Iris pigment epithelial cell (primary cell): ENCODE results near the gene BCKDK.

ENCODE experiments used
- DNase-seq: peaks from one replicate; pipeline ENCODE4 v3.0.0-alpha.2; 2011; ENCODE audit warnings: low read depth

Gene BCKDK

DNA sequence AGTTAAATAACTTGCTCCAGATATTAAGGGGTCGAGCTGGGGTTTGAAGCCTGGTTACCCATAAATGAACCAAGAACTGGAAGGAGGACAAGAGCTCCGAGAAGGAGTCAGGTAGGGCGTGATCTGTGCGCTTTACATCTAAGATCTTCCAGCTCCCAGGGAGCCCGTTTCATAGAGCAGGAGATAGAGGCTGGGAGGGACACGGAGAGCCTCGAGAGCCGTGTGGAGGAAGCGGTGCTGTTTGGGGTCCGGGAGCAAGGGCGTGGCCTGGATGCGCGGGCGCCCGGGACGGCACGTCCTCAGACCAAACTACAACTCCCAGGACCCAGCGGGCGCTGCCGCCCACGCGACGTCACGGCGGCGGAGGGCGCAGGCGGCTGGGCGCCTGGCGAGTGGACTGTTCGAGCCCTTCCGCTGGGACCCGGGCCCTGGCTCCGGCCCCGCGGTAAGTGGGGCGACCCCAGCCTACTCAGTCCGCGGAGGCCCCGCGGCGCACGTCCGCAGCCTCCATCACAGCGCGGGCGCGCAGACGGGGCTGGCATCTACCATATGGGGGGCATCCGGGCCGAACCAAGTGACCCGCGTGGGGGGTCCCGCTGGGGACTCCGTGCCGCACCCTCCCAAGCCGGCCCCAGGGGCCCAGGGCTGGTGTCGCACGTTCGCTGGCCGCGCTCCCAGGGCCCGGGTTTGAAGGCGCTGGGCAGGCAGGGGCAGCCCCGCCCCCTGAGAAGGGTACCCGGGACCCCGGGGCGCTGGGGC is at the start of gene BCKDK:
BCKDK (plus strand) TSS at position 352 of the 759 bp plus-strand sequence. CDS start 838 bp downstream, outside the sequence.
- peak; percentile 59 for DNase-seq

DNA sequence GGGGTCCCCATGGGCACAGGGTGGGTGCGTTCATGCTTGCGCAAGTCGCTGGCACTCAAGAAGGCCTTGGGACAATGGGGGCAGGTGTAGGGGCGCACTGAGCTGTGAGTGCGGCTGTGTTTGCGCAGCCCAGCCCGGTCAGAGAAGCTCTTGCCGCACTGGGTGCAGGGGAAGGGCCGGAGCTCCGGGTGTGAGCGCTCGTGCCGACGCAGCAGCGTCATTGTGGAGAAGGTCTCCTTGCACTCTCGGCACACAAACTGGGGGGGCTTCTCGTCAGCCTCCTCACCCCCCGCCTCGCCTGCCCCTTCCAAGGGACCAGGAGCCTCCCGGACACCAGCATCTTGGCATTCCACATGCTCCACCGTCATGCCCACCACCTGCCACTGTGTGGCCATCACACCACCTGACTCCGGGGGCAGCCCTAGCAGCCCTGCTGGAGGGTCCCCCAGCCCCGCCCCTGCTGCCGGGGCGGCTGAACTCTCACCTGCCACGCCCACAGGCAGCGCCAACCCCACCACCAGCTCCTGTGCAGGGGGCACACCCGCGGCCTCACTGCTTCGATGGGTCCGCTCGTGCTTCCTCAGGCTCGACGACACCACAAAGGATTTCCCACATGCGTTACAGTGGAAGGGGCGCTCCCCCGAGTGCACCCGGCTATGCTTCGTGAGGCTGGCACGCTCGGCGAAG is 46.9 kb upstream of the BCKDK start:
- DNase-seq = no peak

GRCh38 chr16:31061813-31062440 is 46.3 kb upstream of the BCKDK start:
- DNase-seq = no peak

DNA sequence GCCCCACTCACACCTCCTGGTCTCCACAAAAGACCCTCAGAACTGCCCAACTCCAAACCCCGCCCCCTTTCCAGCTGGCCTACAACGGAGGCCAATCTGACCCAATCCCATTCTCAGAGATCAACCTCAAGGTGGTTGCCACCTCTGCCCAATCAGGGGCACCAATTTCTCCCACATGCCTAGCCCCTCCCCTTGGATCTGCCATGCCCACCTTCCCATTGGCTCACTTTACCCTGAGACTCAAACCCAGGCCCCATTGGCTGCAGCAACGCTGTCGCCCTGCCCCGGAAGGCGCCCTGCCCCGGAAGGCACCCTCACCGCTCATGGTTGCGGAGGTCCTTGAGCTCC is 44.7 kb upstream of the BCKDK start:
- no peak for DNase-seq

DNA sequence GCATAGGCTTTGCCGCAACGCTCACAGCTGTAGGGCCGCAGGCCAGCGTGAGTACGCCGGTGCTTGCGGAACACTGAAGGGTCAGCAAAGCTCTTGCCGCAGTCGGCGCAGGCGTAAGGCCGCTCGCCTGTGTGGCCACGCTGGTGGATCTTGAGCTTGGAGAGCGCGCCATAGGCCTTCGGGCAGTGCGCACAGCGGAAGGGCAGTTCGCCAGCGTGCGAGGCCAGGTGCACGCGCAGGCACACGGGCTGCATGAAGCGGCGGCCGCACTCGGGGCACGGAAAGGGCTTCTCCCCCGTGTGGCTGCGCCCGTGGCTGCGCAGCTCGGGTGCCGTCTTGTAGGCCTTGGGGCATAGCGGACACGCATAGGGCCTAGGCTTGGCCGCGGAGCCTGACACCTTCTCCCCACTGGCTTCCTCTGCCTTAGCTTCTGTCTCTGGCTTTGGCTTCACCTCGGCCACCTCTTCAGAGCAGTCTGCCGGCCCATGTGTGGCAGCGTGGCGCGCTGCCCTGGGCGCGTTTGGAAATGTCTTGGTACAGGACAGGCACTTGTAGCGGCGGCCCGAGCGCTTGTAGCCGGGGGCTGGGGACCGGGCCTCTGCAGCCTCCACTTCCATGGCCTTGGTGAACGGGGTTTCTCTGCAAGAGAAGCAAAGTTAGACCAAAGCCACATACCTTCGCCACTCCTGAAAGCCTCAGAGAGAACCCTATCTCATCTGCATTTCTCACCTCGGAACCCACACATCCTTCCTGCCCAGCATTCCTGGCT is 44.2 kb upstream of the BCKDK start:
- no peak for DNase-seq

- DNase-seq = peak; percentile 95
These were observed 43.2 kb upstream of the BCKDK start for GRCh38 chr16:31064882-31065461.

DNA sequence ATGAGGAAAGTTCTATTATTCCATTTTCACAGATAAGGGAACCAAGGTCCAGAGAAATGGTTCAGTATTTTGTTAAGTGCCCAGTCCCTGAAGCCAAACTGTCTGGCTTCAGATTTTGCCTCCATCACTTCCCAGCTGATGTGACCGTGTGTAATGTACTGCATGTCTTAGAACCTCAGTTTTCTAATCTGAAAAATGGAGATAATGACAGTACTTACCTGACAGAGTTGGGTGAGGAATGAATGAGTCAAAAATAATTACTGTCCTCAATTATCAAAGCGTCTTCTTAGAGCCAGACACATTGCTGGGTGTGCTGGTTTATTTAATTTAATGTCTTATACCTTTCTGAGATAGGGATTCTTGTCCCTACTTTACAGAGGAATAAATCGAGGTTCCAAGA is 40.8 kb upstream of the BCKDK start:
- no peak for DNase-seq

DNA sequence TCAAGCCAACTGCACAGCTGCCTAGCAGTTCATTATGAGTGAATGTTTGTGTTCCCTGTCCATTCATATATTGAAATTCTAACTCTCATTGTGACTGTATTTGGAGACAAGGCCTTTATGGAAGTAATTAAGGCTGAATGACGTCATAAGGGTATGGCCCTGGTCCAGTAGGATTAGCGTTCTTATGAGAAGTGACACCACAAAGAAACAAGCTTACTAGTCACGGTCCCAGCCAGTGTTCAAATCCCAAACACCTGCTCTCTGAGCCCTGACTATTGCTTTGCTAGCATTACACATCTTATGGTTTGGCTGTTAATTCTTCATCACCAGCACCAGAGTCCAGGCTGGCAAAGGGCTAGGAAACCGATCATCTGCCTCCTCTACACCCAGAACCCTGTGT is 36.3 kb upstream of the BCKDK start:
- DNase-seq = peak; percentile 86

GRCh38 chr16:31072540-31073141 is 35.5 kb upstream of the BCKDK start:
- peak; percentile 68 for DNase-seq

DNA sequence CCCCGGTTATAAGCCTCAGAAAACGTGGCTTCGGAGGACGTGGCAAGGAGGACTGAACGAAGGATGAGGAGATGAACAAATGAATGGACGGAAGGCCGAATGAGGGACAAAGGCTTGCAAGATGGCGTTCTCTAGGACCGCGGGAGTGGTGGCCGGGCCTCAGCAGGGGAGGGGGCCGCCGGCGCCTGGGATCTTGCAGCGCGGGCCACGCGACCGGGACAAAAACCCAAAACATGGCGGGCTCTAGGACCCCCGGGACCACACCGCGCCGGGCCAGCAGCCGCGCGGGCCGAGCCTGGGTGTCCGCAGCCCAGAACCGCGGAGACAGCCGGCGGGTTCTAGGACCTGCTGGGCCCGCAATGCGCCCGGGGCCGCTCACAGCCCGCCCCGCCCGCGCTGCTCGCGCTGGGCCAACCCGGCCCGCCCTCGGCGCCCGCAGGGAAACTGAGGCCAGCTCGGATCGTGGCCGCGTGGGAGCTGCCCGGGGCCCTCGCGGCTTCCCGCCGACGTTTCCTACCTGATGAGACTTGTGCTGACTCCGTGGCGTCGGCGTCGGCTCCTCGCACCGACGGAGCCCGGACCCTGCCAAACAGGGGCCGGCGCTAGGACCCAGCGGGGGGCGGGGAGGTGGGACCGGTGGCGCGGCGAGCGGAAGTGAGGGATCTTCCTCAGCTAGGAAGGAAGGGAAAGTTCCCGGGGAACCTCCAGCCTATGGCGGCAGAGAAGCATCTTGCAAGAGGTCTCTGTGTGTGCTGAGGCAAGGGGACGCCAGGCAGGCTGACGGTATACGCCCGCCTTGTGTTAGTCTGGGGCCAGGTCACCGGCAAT is 34.8 kb upstream of the BCKDK start:
- peak; percentile 95 for DNase-seq

GRCh38 chr16:31073970-31074813 is 34.0 kb upstream of the BCKDK start, which contains the start of the genes ZNF646 and ZNF668:
ZNF646 (plus strand) TSS chr16:31074422; CDS start chr16:31076325, 1,903 bp downstream.
ZNF668 (minus strand) TSS chr16:31074240; CDS start chr16:31064459, 9,781 bp downstream.
- DNase-seq = peak; percentile 100

- DNase-seq = peak; percentile 46
These were observed 33.4 kb upstream of the BCKDK start for GRCh38 chr16:31074814-31075183.

DNA sequence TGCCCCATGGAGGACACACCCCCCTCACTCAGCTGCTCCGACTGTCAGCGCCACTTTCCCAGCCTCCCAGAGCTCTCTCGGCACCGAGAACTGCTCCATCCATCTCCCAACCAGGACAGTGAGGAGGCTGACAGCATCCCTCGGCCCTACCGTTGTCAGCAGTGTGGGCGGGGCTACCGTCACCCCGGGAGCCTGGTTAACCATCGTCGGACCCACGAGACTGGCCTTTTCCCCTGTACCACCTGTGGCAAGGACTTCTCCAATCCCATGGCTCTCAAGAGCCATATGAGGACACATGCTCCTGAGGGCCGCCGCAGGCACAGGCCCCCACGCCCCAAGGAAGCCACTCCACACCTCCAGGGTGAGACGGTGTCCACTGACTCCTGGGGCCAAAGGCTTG is 31.9 kb upstream of the BCKDK start:
- DNase-seq = no peak

GRCh38 chr16:31077024-31077423 is 31.2 kb upstream of the BCKDK start:
- DNase-seq = no peak

DNA sequence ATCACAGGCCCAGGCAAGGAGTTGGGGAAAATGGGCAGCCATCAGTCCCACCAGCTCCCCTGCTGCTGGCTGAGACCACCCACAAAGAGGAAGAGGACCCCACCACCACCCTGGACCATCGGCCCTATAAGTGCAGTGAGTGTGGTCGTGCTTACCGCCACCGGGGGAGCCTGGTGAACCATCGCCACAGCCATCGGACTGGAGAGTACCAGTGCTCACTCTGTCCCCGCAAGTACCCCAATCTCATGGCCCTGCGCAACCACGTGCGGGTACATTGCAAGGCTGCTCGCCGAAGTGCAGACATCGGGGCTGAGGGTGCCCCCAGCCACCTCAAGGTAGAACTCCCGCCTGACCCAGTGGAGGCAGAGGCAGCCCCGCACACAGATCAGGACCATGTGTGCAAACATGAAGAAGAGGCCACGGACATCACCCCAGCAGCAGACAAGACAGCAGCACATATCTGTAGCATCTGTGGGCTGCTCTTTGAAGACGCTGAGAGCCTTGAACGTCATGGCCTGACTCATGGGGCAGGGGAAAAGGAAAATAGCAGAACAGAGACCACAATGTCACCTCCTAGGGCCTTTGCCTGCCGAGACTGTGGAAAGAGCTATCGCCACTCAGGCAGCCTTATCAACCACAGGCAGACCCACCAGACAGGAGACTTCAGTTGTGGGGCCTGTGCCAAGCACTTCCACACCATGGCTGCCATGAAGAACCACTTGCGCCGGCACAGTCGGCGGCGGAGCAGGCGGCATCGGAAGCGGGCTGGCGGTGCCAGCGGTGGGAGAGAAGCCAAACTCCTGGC is 30.4 kb upstream of the BCKDK start:
- no peak for DNase-seq

DNA sequence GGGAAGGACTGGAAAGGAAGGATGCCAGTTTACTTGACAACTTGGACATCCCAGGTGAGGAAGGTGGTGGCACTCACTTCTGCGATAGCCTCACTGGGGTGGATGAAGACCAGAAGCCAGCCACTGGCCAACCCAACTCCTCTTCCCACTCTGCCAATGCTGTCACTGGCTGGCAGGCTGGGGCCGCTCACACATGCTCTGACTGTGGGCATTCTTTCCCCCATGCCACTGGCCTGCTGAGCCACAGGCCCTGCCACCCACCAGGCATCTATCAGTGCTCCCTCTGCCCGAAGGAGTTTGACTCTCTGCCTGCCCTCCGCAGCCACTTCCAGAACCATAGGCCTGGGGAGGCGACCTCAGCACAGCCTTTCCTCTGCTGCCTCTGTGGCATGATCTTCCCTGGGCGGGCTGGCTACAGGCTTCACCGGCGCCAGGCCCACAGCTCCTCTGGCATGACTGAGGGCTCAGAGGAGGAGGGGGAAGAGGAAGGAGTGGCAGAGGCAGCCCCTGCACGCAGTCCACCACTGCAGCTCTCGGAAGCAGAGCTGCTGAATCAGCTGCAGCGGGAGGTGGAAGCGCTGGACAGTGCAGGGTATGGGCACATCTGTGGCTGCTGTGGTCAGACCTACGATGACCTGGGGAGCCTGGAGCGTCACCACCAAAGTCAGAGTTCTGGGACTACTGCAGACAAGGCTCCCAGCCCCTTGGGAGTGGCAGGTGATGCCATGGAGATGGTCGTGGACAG is 29.4 kb upstream of the BCKDK start:
- no peak for DNase-seq

- no peak for DNase-seq
These were observed 28.7 kb upstream of the BCKDK start for GRCh38 chr16:31079342-31079944.
